Naive B cell (primary cell): ENCODE data around the gene RABGGTB. TPM values are rescaled to one million over a fixed set of nuclear protein-coding genes. Genes with fewer than 3 reads are reported as not detected.
"Not testable (repeated sequence)": the region's sequence is repeated elsewhere in the genome, so short reads cannot be mapped to it uniquely, and the experiment has no call there.

Experiments used
- ATAC-seq, 2 donors: fragments of 150-1000 bp; cut with Tn5 transposase; 2 replicates each; pipeline ENCODE4 v1.10.0; 2021; ENCODE audit warnings: low read depth in 2 of 2, mild to moderate bottlenecking in 2 of 2, moderate library complexity in 2 of 2
- DNase-seq: peaks from one replicate; pipeline ENCODE4 v3.0.0; 2022
- H3K27ac Mint-ChIP-seq, 6 donors: one replicate each; pipeline ENCODE4 v1.8.0; 2020 to 2022; ENCODE audit warnings: mild to moderate bottlenecking in 6 of 6, mixed read lengths in 6 of 6, moderate library complexity in 5 of 6, inconsistent platforms in 2 of 6
- H3K27me3 Mint-ChIP-seq, 3 donors: one replicate each; pipeline ENCODE4 v1.8.0; 2021 to 2022; ENCODE audit warnings: mixed read lengths in 3 of 3, mild to moderate bottlenecking in 1 of 3
- H3K36me3 Mint-ChIP-seq, 2 donors: one replicate each; pipeline ENCODE4 v1.8.0; 2020 to 2022; ENCODE audit warnings: mixed read lengths in 2 of 2, inconsistent platforms in 1 of 2, mild to moderate bottlenecking in 1 of 2
- H3K4me1 Mint-ChIP-seq, 3 donors: one replicate each; pipeline ENCODE4 v1.8.0; 2020 to 2022; ENCODE audit warnings: mixed read lengths in 3 of 3, inconsistent platforms in 1 of 3, mild to moderate bottlenecking in 1 of 3, moderate library complexity in 1 of 3
- H3K4me3 Mint-ChIP-seq, 8 donors: one replicate each; pipeline ENCODE4 v1.8.0; 2020 to 2022; ENCODE audit warnings: mild to moderate bottlenecking in 8 of 8, mixed read lengths in 8 of 8, moderate library complexity in 8 of 8, inconsistent platforms in 2 of 8
- H3K9me3 Mint-ChIP-seq, 7 donors: one replicate each; pipeline ENCODE4 v1.8.0; 2020 to 2022; ENCODE audit warnings: mixed read lengths in 7 of 7, mild to moderate bottlenecking in 5 of 7, inconsistent platforms in 2 of 7, moderate library complexity in 1 of 7
- polyA plus RNA-seq, 6 donors: library from polyadenylated mRNA; unstranded; fragments of 300-500 nt; fragmentation: Illumina TruSeq; gene quantifications; one replicate each; pipeline ENCODE4 v1.2.3, GENCODE V29; 2021; ENCODE audit warnings: low read depth in 6 of 6

The RABGGTB gene
- polyA plus RNA-seq, 6 donors from 2014 or later, result 7.3 to 17.3 (median 10.1) TPM

DNA sequence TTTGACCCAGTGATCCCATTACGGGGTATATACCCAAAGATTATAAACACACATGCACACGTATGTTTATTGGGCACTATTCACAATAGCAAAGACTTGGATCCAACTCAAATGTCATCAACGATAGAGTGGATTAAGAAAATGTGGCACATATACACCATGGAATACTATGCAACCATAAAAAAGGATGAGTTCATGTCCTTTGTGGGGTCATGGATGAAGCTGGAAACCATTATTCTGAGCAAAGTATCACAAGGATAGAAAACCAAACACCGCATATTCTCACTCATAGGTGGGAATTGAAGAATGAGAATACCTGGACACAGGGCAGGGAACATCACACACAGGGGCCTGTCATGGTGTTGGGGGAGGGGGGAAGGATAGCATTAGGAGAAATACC, 2.1 kb upstream of the RABGGTB start:
- peaks cover 0 to 27% (median 12%) of the 10 kb centered on the region in 3 donors for H3K27me3 Mint-ChIP-seq
- not testable (repeated sequence) for H3K9me3 Mint-ChIP-seq, ATAC-seq, H3K36me3 Mint-ChIP-seq, DNase-seq
- H3K27ac Mint-ChIP-seq, result peak overlapping the region in 3 of 6 donors; percentile 32 to 94 (median 63)
- H3K4me1 Mint-ChIP-seq, result peaks cover 23 to 40% (median 28%) of the 10 kb centered on the region in 3 donors
- peak overlapping the region in 4 of 8 donors; percentile 36 to 97 (median 67) for H3K4me3 Mint-ChIP-seq

DNA sequence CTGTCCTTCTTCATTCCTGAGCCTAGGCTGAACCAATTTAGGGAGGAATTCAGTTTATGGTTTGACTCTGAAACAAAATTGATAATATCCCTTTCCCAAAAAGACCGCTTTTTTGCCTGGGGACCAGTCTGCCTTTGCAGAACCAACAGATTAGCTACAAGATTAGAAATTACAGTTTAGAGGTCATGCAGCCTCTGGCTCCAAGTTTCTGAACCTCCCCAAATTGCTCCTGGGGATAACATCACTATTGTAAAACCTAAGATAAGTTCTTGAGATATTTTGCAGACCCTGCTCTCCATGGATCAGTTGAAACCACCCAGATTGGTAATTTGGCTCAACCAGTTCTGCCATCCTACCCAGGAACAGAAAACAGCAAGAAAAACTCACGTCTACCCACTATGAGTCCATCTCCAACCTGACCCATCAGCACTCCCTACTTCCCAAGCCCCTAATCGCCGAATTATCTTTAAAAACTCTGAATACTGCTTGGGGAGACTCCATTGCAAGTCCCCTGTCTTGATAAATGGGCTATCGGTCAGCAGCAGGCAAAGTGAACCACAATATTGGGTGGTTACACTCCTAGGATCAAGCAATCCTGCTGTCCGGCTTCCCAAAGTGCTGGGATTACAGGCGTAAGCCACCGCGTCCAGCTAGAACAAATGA, 605 bp upstream of the RABGGTB start:
- H3K4me1 Mint-ChIP-seq, result peaks cover 31 to 56% (median 40%) of the 10 kb centered on the region in 3 donors
- H3K27ac Mint-ChIP-seq, result peak overlapping the region; percentile 56 to 98 (median 95)
- H3K27me3 Mint-ChIP-seq, result peaks cover 0 to 13% (median under 1%) of the 10 kb centered on the region in 3 donors
- H3K4me3 Mint-ChIP-seq, result peak overlapping the region; percentile 91 to 100 (median 97)
- ATAC-seq (no peak), DNase-seq (no peak)
- H3K36me3 Mint-ChIP-seq, result peaks cover 0 to 9% of the 10 kb centered on the region in 2 donors
- peaks cover 0 to 2% (median 0%) of the 10 kb centered on the region in 7 donors for H3K9me3 Mint-ChIP-seq

DNA sequence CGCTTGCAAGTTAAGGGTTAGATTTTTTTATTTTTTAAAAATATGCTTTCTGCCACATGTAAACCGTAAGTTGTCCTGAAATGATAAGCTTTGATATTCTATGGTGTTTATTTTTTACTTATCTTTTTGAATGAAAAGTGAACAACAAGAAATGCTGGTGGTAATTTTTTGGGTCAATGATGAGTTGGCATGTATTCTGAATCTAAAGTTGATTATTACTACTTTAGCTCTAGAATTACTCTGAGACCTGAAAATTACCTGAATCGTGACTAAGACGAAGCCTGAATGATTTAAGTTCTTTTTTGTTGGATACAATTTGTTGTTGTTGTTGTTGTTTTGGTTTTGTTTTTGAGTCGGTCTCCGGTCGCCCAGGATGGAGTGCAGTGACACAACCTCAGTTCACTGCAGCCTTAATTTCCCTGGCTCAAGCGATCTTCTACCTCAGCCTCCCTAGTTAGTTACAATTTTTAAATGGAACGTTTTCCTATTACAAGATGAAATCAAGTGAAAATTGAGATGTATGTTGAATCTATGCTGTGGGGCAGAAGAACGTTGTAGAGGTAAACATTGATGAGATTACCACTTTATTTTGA, 941 bp downstream of the RABGGTB start:
- DNase-seq (no peak), ATAC-seq (no peak)
- Mint-ChIP-seq H3K27me3 (no peaks in the 10 kb centered on the region), H3K4me3 (peak overlapping the region; percentile 91 to 100 (median 97)), H3K36me3 (peaks cover 10 to 20% of the 10 kb centered on the region in 2 donors), H3K9me3 (peaks cover 0 to 2% (median 0%) of the 10 kb centered on the region in 7 donors), H3K27ac (peak overlapping the region; percentile 94 to 98 (median 96)), H3K4me1 (peaks cover 31 to 70% (median 43%) of the 10 kb centered on the region in 3 donors)

DNA sequence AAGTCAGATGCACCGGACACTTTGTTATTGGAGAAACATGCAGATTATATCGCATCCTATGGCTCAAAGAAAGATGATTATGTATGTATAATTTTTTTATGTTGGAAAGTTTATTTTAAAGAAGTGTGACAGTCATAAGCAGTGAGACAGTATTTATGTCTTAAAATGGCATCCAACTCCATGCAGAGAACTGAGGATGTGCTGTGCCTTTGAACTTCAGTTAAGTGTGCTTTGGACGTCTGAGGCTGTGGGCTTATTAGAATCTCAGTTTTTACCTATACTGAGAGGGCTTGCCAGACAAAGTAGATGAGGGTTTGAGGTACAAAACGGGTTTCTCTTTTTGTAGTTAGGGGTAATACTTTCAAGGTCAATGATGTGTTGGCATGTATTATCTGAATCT, 1.5 kb downstream of the RABGGTB start:
- Mint-ChIP-seq H3K27me3 (no peaks in the 10 kb centered on the region), H3K4me3 (peak overlapping the region; percentile 91 to 100 (median 97)), H3K27ac (peak overlapping the region in 5 of 6 donors; percentile 2 to 98 (median 41)), H3K4me1 (peaks cover 31 to 70% (median 43%) of the 10 kb centered on the region in 3 donors), H3K9me3 (peaks cover 0 to 2% (median 0%) of the 10 kb centered on the region in 7 donors), H3K36me3 (peaks cover 11 to 20% of the 10 kb centered on the region in 2 donors)
- no peak for ATAC-seq
- no peak for DNase-seq

DNA sequence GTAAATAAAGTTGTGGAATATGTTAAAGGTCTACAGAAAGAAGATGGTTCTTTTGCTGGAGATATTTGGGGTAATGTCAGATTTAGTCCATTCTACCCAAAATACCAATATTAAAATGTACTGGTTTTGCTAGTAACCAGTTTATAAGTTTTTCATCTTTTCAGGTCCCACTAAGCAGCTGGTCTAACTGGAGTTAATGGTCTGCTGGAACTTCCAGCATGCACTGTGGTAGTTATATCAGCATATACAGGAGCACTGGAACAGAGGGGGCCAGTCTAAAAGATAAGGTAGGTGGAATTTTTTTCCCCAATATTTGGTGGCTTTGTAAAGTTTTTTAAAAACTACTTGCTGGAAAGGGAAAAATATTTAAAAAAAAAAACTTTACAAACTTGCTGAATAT, 3.9 kb downstream of the RABGGTB start:
- Mint-ChIP-seq H3K4me1 (peaks cover 36 to 66% (median 43%) of the 10 kb centered on the region in 3 donors), H3K9me3 (no peaks in the 10 kb centered on the region), H3K27me3 (no peaks in the 10 kb centered on the region), H3K4me3 (no peak overlapping the region), H3K36me3 (peaks cover 11 to 30% of the 10 kb centered on the region in 2 donors), H3K27ac (peak overlapping the region in 1 of 6 donors; percentile 94)
- DNase-seq (no peak), ATAC-seq (no peak)

DNA sequence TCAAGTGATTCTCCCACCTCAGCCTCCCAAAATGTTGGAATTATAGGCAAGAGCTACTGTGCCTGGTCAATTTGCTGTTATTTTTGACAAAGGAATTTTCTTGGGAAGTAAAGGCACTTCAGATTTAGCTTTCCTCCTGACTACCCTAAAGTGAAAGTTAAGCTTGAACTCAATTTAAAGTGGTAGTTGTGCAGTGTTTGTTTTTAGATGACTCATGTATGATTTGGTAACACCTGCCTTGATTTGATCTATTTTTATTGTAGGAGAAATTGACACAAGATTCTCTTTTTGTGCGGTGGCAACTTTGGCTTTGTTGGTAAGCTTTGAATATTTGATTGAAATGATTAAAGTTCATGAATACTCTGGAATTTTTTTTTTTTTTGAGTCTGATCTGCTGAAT, 5.0 kb downstream of the RABGGTB start:
- Mint-ChIP-seq H3K4me1 (peaks cover 32 to 57% (median 36%) of the 10 kb centered on the region in 3 donors), H3K36me3 (peaks cover 15 to 30% of the 10 kb centered on the region in 2 donors), H3K27ac (peak overlapping the region in 3 of 6 donors; percentile 16 to 78 (median 36)), H3K9me3 (no peaks in the 10 kb centered on the region), H3K27me3 (no peaks in the 10 kb centered on the region), H3K4me3 (peak overlapping the region in 2 of 8 donors; percentile 15 to 51)
- ATAC-seq, result no peak
- no peak for DNase-seq

DNA sequence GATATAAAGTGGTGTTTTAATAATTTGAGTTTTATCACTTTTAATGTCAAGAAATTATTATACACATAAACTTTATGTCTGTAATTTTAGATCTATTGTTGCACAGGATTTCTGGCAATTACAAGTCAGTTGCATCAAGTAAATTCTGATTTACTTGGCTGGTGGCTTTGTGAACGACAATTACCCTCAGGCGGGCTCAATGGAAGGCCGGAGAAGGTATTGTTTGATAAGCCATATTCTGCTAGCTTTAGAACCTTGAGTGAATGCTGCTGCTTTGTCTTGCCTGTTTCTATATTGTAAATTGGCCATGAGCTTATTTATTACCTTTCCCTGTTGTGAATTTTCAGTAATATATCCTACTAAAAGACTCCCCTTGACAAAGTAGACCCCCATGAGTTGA, 6.0 kb downstream of the RABGGTB start:
- ATAC-seq (no peak), DNase-seq (no peak)
- H3K4me3 Mint-ChIP-seq, result no peak overlapping the region
- H3K36me3 Mint-ChIP-seq, result peaks cover 20 to 30% of the 10 kb centered on the region in 2 donors
- no peaks in the 10 kb centered on the region for H3K9me3 Mint-ChIP-seq
- H3K27ac Mint-ChIP-seq, result peak overlapping the region in 1 of 6 donors; percentile 36
- peaks cover 26 to 51% (median 31%) of the 10 kb centered on the region in 3 donors for H3K4me1 Mint-ChIP-seq
- H3K27me3 Mint-ChIP-seq, result no peaks in the 10 kb centered on the region

DNA sequence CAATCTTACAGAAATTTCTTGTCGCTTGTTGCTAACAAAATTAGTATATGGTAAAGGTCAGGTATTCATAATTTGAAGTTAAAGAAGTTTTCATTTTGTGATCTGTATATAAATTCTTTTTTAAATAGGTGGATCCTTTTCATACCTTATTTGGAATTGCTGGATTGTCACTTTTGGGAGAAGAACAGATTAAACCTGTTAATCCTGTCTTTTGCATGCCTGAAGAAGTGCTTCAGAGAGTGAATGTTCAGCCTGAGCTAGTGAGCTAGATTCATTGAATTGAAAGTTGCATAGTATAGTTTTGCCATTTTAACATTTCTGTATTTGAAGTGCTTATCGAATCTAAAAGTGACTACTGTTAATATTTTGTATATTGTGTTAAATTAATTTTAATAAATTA, 8.3 kb downstream of the RABGGTB start:
- DNase-seq (no peak), ATAC-seq (no peak)
- Mint-ChIP-seq H3K36me3 (peaks cover 20 to 28% of the 10 kb centered on the region in 2 donors), H3K27ac (no peak overlapping the region), H3K27me3 (no peaks in the 10 kb centered on the region), H3K4me1 (peaks cover 8 to 29% (median 11%) of the 10 kb centered on the region in 3 donors), H3K9me3 (no peaks in the 10 kb centered on the region), H3K4me3 (no peak overlapping the region)

DNA sequence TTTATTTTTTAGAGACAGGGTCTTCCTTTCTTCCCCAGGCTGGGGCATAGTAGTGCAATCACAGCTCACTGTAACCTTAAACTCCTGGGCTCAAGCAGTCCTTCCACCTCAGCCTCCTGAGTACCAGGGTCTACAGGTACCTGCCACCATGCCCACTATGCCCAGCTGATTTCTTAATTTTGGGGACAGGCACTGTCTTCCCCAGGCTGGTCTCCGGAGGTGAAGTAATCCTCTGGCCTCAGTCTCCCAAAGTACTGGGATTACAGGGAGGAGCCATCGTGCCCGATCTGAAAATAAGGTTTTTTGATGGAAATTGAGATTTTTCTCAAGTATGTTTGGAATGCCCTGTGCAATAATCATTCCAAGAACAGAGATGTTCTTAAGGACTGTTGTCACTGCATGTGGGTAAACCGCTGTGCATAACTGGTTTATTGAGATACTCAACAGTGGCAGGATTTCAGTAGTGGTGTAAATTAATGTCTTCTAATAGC, 9.7 kb downstream of the RABGGTB start:
- Mint-ChIP-seq H3K27me3 (no peaks in the 10 kb centered on the region), H3K9me3 (no peaks in the 10 kb centered on the region), H3K4me3 (no peak overlapping the region), H3K27ac (no peak overlapping the region), H3K36me3 (peaks cover 20 to 26% of the 10 kb centered on the region in 2 donors), H3K4me1 (peaks cover 0 to 15% (median 14%) of the 10 kb centered on the region in 3 donors)
- no peak for ATAC-seq
- no peak for DNase-seq

DNA sequence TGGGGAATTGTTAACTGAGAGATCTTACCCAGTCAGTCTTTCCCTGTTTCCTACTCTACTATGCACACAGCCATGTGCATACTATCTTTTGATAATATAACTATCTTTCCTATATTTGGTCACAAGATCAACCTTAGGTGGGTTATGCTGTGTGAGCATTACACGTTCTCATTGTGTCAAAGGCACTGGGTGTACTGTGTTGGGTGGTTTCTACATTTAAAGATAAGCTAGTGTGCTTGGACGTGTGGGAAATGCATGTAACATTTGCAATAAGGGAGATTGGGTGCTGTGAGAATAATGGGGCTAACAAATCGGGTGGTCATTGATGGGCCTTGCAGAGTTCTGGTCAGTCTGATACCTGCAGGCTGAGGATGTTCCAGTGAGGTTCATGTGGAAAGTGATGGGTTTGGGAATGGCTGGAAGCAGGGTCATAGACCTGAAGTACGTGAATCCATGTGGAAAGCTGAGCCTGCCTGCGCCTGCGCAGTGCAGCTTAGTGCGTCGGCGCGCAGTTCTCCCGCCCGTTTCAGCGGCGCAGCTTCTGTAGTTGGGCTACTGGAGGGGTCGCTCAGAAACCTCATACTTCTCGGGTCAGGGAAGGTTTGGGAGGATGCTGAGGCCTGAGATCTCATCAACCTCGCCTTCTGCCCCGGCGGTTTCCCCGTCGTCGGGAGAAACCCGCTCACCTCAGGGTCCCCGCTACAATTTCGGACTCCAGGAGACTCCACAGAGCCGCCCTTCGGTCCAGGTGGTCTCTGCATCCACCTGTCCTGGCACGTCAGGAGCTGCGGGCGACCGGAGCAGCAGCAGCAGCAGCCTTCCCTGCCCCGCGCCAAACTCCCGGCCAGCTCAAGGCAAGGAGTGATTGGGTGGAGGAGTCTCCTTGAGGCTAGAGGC, 10.6 kb downstream of the RABGGTB start, which contains the start of gene MSH4:
MSH4 (plus strand) TSS at position 507 of the 897 bp plus-strand sequence; CDS start at position 611, 104 bp downstream.
- no peak for ATAC-seq
- no peak within 1 kb of the TSS for H3K4me3 Mint-ChIP-seq
- H3K27ac Mint-ChIP-seq, result peak within 1 kb of the TSS in 3 of 6 donors; percentile 17 to 43 (median 28)
- H3K27me3 Mint-ChIP-seq, result no peaks in the 10 kb centered on the region
- peaks cover 14 to 19% of the 10 kb centered on the region in 2 donors for H3K36me3 Mint-ChIP-seq
- H3K9me3 Mint-ChIP-seq, result no peaks in the 10 kb centered on the region
- peaks cover 0 to 14% (median 6%) of the 10 kb centered on the region in 3 donors for H3K4me1 Mint-ChIP-seq
- DNase-seq, result no peak

DNA sequence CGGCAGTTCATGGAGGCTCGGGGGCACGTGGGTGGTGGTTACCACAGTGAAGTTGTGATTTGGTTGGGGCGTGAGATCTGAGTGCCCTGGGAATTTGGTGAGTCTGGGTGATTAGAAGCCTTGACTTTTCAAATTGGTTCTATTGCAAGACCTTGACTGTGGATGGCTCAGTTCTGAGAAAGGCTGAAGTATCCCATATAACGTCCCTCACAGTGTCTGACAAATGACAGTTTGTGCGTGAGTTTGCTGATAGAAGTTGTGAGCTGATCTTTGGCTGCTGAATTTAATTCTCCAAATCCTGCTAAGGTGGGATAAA, 11.2 kb downstream of the RABGGTB start:
- Mint-ChIP-seq H3K4me1 (peaks cover 4 to 17% (median 4%) of the 10 kb centered on the region in 3 donors), H3K9me3 (no peaks in the 10 kb centered on the region), H3K27ac (peak overlapping the region in 1 of 6 donors; percentile 28), H3K27me3 (no peaks in the 10 kb centered on the region), H3K36me3 (peaks cover 9 to 16% of the 10 kb centered on the region in 2 donors), H3K4me3 (no peak overlapping the region)
- ATAC-seq (no peak), DNase-seq (no peak)

DNA sequence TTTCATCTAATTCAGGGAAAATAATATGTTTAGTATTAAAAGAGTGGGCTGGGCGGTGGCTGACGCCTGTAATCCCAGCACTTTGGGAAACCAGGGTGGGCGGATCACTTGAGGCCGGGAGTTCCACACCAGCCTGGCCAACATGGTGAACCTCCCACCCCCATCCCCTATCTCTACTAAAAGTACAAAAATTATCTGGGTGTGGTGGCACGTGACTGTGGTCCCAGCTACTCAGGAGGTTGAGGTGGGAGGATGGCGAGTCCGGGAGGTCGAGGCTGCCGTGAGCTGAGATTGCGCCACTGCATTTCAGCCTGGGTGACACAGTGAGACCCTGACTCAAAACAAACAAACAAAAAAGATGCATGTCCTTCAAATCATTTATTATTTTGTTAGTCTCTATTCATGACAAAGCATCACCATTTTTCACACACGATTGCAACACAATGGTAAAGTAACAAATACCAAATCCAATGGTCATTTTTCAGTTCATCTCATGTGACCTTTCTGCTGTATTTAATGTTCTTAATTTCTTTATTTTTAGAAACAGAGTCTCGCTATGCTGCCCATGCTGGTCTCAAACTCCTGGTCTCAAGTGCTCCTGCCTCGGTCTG, 11.7 kb downstream of the RABGGTB start:
- H3K9me3 Mint-ChIP-seq, result no peaks in the 10 kb centered on the region
- H3K4me3 Mint-ChIP-seq, result no peak overlapping the region
- H3K27ac Mint-ChIP-seq, result peak overlapping the region in 2 of 6 donors; percentile 8 to 66
- H3K4me1 Mint-ChIP-seq, result peaks cover 4 to 19% (median 6%) of the 10 kb centered on the region in 3 donors
- peaks cover 9 to 16% of the 10 kb centered on the region in 2 donors for H3K36me3 Mint-ChIP-seq
- H3K27me3 Mint-ChIP-seq, result no peaks in the 10 kb centered on the region
- ATAC-seq (no peak), DNase-seq (no peak)
